ENCODE results near the gene MADCAM1. TPM values are rescaled to one million over a fixed set of nuclear protein-coding genes. Genes with fewer than 3 reads are reported as not detected.
"Not testable (repeated sequence)": the region's sequence is repeated elsewhere in the genome, so short reads cannot be mapped to it uniquely, and the experiment has no call there.

Gene MADCAM1
- total RNA-seq, result 1 to 10 TPM in 1 of 4 donors, under 1 TPM in 1, not detected in 2; 0.56 to 3.1 TPM

DNA sequence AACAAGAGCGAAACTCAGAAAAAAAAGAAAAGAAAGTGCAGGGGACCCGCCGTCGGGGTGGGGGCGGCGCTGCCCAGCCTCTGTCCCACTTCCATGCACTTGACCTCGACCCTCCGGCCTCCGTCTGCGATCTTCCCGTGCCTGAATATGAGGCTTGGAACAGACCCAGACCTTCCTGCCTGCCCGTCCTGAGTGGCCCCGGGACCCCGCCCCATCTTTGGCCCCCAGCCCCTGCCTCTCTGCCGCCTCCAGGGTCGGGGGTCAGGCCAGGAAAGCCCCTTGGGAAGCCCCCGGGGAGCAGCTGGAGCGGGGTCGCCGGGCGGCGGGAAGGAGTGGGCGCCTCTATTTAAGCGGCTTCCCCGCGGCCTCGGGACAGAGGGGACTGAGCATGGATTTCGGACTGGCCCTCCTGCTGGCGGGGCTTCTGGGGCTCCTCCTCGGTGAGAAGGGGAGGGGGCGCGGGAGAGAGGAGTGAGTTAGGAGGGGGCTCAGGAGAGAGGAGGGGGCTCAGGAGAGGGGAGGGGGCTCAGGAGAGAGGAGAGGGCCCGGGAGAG, at the start of gene MADCAM1:
Gene MADCAM1 (plus strand): TSS at position 375 of the 554 bp plus-strand sequence. CDS start 14 bp downstream, at position 389.
- H3K9me3 ChIP-seq, result no peaks in the 10 kb centered on the region
- WGBS, 2 donors, result 5 to 7% methylated on average over 12 to 27 of the region's 33 CpGs
- DNase-seq, result no peak
- intact Hi-C loops (cut with DNase I), result no loop called here
- H3K4me1 ChIP-seq, result peaks cover 0 to 11% of the 10 kb centered on the region in 2 donors
- no peak for TF ChIP-seq POLR2A (IDR thresholded peaks at IDR 0.05)
- TF ChIP-seq, protein P1, sequence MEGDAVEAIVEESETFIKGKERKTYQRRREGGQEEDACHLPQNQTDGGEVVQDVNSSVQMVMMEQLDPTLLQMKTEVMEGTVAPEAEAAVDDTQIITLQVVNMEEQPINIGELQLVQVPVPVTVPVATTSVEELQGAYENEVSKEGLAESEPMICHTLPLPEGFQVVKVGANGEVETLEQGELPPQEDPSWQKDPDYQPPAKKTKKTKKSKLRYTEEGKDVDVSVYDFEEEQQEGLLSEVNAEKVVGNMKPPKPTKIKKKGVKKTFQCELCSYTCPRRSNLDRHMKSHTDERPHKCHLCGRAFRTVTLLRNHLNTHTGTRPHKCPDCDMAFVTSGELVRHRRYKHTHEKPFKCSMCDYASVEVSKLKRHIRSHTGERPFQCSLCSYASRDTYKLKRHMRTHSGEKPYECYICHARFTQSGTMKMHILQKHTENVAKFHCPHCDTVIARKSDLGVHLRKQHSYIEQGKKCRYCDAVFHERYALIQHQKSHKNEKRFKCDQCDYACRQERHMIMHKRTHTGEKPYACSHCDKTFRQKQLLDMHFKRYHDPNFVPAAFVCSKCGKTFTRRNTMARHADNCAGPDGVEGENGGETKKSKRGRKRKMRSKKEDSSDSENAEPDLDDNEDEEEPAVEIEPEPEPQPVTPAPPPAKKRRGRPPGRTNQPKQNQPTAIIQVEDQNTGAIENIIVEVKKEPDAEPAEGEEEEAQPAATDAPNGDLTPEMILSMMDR (IDR thresholded peaks at IDR 0.05), result no peak
- peaks cover 26% of the 10 kb centered on the region for H3K27me3 ChIP-seq
- H3K36me3 ChIP-seq, result no peaks in the 10 kb centered on the region
- no peak within 1 kb of the TSS for H3K4me3 ChIP-seq (replicated peaks in 1 of 3)
- H3K27ac ChIP-seq, result no peak within 1 kb of the TSS

DNA sequence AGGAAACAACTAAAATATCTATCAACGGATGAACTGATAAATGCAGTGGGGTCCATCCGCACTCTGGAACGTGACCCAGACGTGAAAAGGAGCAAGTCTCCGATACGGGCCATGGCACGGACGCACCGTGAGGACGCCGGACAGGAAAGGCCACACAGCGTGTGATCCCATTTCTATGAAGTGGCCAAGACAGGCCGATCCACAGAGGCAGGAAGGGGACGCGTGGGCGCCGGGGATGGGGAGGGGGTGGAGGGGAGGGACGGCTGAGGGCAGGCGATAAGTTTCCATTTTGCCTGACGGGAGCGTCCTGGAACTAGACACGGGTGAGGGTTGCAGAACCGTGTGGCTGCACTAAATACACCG, 49.2 kb upstream of the MADCAM1 start:
- Histone ChIP-seq H3K9me3 (no peaks in the 10 kb centered on the region), H3K4me1 (no peaks in the 10 kb centered on the region), H3K36me3 (no peaks in the 10 kb centered on the region), H3K4me3 (replicated peaks in 1 of 3) (no peak overlapping the region), H3K27me3 (no peaks in the 10 kb centered on the region), H3K27ac (no peak overlapping the region)
- TF ChIP-seq, protein P1 (IDR thresholded peaks at IDR 0.05), result no peak
- TF ChIP-seq POLR2A (IDR thresholded peaks at IDR 0.05), result no peak
- intact Hi-C loops (cut with DNase I), result no loop called here
- DNase-seq, result no peak
- WGBS, 2 donors, result 83 to 88% methylated on average over 24 of the region's 24 CpGs

- no peaks in the 10 kb centered on the region for H3K9me3 ChIP-seq
- H3K27me3 ChIP-seq, result no peaks in the 10 kb centered on the region
- no peaks in the 10 kb centered on the region for H3K4me1 ChIP-seq
- 64 to 72% methylated on average over 29 to 30 of the region's 31 CpGs for WGBS, 2 donors
- intact Hi-C loops (cut with DNase I), result no loop called here
- no peak for TF ChIP-seq POLR2A (IDR thresholded peaks at IDR 0.05)
- DNase-seq, result peak in 1 of 2 donors; percentile 17
- no peaks in the 10 kb centered on the region for H3K36me3 ChIP-seq
- H3K27ac ChIP-seq, result no peak overlapping the region
- H3K4me3 ChIP-seq (replicated peaks in 1 of 3), result no peak overlapping the region
Measured at GRCh38 chr19:447816-448560, 48.3 kb upstream of the MADCAM1 start.

- H3K27ac ChIP-seq, result no peak overlapping the region
- H3K4me1 ChIP-seq, result no peaks in the 10 kb centered on the region
- TF ChIP-seq, protein P1 (IDR thresholded peaks at IDR 0.05), result no peak
- no peak for TF ChIP-seq POLR2A (IDR thresholded peaks at IDR 0.05)
- no peaks in the 10 kb centered on the region for H3K27me3 ChIP-seq
- intact Hi-C loops (cut with DNase I), result no loop called here
- WGBS, 2 donors, result 92 to 95% methylated on average over 15 to 17 of the region's 20 CpGs
- DNase-seq, result no peak
- H3K9me3 ChIP-seq, result no peaks in the 10 kb centered on the region
- H3K36me3 ChIP-seq, result no peaks in the 10 kb centered on the region
- no peak overlapping the region for H3K4me3 ChIP-seq (replicated peaks in 1 of 3)
Measured at GRCh38 chr19:449916-450315, 46.4 kb upstream of the MADCAM1 start.

GRCh38 chr19:450912-451481, 45.3 kb upstream of the MADCAM1 start:
- intact Hi-C loops (cut with DNase I); H3K9me3 ChIP-seq; H3K27ac ChIP-seq; H3K27me3 ChIP-seq; H3K4me3 ChIP-seq (replicated peaks in 1 of 3); H3K4me1 ChIP-seq; DNase-seq; H3K36me3 ChIP-seq: not testable (repeated sequence)
- 93 to 94% methylated on average over 31 to 33 of the region's 33 CpGs for WGBS, 2 donors

DNA sequence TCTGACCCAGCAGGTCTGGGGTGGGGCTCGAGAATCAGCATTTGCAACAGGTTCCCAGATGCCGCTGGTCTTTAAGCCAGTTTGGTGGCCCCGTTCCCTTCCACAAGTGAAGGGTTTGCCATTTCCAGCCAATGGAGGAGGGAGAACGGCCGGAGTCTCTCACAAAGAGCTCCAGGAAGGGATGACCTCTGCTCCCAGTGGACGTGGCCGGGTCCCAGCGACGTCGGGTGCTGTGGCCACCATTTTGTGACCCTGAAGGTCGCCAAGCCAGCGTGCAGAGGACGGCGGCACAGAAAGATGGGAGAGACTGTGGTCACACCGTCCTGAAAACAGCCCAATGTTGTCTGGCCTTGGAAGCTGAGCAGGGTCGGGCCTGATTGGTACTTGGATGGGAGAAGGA, 43.5 kb upstream of the MADCAM1 start:
- Histone ChIP-seq H3K36me3 (no peaks in the 10 kb centered on the region), H3K27me3 (no peaks in the 10 kb centered on the region), H3K4me1 (no peaks in the 10 kb centered on the region), H3K27ac (no peak overlapping the region), H3K9me3 (no peaks in the 10 kb centered on the region), H3K4me3 (replicated peaks in 1 of 3) (no peak overlapping the region)
- WGBS, 2 donors, result 85 to 95% methylated on average over 14 to 16 of the region's 16 CpGs
- intact Hi-C loops (cut with DNase I), result no loop called here
- DNase-seq, result no peak
- TF ChIP-seq, protein P1 (IDR thresholded peaks at IDR 0.05), result no peak
- no peak for TF ChIP-seq POLR2A (IDR thresholded peaks at IDR 0.05)

Data from thyroid gland (tissue), 4 donors.